Lower lobe of right lung (tissue), 2 donors: ENCODE data around the gene PTPRF. TPM values are rescaled to one million over a fixed set of nuclear protein-coding genes. Genes with fewer than 3 reads are reported as not detected.
"Not testable (repeated sequence)": the region's sequence is repeated elsewhere in the genome, so short reads cannot be mapped to it uniquely, and the experiment has no call there.

ENCODE experiments used
- ATAC-seq, 2 donors: fragments of 200-7000 bp; cut with Tn5 transposase; one replicate each; pipeline ENCODE4 v1.9.1; 2020 to 2022; ENCODE audit warnings: mild to moderate bottlenecking in 2 of 2, moderate library complexity in 2 of 2
- DNase-seq: peaks from one replicate; pipeline ENCODE4 v3.0.0-alpha.2; 2020
- H3K27ac ChIP-seq: fragments of 200-600 bp; one replicate; pipeline ENCODE4 v1.8.0; 2022
- H3K27me3 ChIP-seq: fragments of 200-600 bp; one replicate; pipeline ENCODE4 v1.8.0; 2022; ENCODE audit warnings: low read depth
- H3K36me3 ChIP-seq: fragments of 200-600 bp; one replicate; pipeline ENCODE4 v1.8.0; 2022; ENCODE audit warnings: mild to moderate bottlenecking
- H3K4me1 ChIP-seq: fragments of 200-600 bp; one replicate; pipeline ENCODE4 v1.8.0; 2022
- H3K4me3 ChIP-seq: fragments of 200-600 bp; one replicate; pipeline ENCODE4 v1.8.0; 2022; ENCODE audit warnings: mild to moderate bottlenecking
- H3K9me3 ChIP-seq: fragments of 200-600 bp; one replicate; pipeline ENCODE4 v1.8.0; 2022
- intact Hi-C: fragments of 100-400 bp; cut with DNase I; formaldehyde crosslinking; loops from one replicate; pipeline ENCODE4 v1.11.0; 2022
- total RNA-seq: library from RNA; stranded (reverse); fragmentation: NEBNext Ultra II Directional; extraction: Animal tissue kit (Norgen Biotek cat#: 25700); gene quantifications from one replicate; pipeline ENCODE4 v1.2.1, GENCODE V29; 2021
- TF ChIP-seq, protein P1 (sequence below): fragments of 200-600 bp; IDR thresholded peaks from one replicate; pipeline ENCODE4 v1.8.0; 2022; ENCODE audit warnings: antibody characterized with exemption, mild to moderate bottlenecking
- donor health status: DM: no; HTN: yes; CAD: no; lungs with severe emphysema.

Gene PTPRF
- total RNA-seq, 1 donor from 2014 or later = 176 TPM

DNA sequence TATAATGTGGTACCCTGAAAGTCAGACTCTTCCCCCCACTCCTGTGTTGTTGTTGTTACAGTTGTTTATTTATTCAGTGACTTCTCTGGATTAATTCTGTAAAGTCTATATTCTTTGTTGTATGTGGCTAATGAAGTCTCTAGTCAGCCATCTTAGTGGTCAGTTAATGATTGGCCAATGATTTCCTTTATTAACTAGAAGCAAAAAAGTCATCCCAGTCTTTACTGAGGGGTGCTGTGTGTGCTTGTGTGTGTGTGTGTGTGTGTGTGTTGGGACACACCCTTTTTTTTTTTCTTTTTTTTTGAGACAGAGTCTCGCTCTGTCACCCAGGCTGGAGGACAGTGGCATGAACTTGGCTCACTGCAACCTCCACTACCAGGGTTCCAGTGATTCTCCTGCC lies 39.6 kb upstream of the PTPRF start:
- ATAC-seq = no peak
- Histone ChIP-seq H3K9me3 (peaks cover 29% of the 10 kb centered on the region), H3K4me1 (peaks cover 19% of the 10 kb centered on the region), H3K36me3 (no peaks in the 10 kb centered on the region), H3K4me3 (no peak overlapping the region), H3K27ac (no peak overlapping the region), H3K27me3 (no peaks in the 10 kb centered on the region)
- no peak for DNase-seq
- intact Hi-C loops = no loop called here
- TF ChIP-seq, protein P1, sequence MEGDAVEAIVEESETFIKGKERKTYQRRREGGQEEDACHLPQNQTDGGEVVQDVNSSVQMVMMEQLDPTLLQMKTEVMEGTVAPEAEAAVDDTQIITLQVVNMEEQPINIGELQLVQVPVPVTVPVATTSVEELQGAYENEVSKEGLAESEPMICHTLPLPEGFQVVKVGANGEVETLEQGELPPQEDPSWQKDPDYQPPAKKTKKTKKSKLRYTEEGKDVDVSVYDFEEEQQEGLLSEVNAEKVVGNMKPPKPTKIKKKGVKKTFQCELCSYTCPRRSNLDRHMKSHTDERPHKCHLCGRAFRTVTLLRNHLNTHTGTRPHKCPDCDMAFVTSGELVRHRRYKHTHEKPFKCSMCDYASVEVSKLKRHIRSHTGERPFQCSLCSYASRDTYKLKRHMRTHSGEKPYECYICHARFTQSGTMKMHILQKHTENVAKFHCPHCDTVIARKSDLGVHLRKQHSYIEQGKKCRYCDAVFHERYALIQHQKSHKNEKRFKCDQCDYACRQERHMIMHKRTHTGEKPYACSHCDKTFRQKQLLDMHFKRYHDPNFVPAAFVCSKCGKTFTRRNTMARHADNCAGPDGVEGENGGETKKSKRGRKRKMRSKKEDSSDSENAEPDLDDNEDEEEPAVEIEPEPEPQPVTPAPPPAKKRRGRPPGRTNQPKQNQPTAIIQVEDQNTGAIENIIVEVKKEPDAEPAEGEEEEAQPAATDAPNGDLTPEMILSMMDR = no peak

DNA sequence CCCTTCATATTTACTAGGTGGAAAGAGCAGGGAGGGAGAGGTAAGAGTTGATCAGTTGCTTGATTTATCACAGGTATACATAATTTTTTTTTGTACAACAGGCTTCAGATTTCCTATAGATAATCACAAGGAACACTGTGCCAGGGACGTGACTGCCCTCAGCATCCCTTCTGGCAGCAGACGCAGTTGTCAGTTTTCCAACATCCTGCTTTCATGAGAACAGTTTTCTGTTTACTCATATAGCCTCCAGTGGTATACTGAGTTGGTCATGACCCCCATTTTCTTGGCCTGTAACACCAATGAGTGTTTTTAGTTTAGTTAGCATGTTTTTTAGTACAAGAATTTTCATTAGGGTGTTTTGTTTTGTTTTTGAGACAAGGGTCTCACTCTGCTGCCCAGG lies 37.9 kb upstream of the PTPRF start:
- ATAC-seq (no peak), DNase-seq (no peak)
- Histone ChIP-seq H3K27me3 (no peaks in the 10 kb centered on the region), H3K4me3 (no peak overlapping the region), H3K36me3 (no peaks in the 10 kb centered on the region), H3K27ac (no peak overlapping the region), H3K9me3 (peaks cover 23% of the 10 kb centered on the region), H3K4me1 (peaks cover 19% of the 10 kb centered on the region)
- intact Hi-C loops = no loop called here
- TF ChIP-seq, protein P1 = no peak

DNA sequence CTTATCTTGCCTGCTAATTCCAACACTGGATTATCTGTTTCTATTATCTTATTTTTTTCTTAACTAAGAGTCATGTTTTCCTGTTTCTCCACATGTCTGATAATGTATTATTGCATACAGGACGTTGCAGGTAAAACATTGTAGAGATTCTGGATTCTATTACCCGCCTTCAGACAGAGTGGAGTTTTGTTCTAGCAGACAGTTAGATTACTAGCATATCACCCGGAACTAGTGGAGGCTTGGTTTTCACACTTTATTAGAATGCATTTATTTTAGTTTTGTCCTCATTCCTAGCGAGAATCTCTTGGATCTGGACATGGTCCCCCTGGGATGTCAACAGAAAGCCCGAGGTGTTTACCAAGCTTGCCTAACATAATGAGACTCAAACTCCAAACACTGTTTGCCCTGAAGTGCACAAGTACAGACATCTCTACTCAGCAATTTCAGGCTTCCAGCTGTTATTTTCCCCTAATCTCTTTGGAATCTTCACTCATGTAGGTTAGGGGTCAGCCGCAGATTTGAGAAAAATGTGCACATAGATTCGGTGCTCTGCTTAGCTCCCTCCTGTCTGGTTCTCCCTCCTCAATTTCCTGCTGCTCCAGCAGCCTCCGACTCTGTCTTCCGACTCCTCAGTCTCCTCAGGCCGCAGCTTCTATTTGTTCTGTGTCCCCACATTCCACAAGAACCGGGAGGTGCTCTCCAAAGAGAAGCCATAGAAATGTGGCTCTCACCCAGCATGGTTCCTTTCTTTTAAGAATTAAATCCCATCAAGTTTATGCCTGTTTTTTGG lies 36.8 kb upstream of the PTPRF start:
- H3K4me3 ChIP-seq = no peak overlapping the region
- TF ChIP-seq, protein P1 = no peak
- H3K27ac ChIP-seq = peak overlapping the region; percentile 42
- H3K4me1 ChIP-seq = peaks cover 19% of the 10 kb centered on the region
- DNase-seq (no peak), ATAC-seq (peak; percentile 21 to 60)
- H3K36me3 ChIP-seq = no peaks in the 10 kb centered on the region
- intact Hi-C loops = no loop called here
- peaks cover 13% of the 10 kb centered on the region for H3K9me3 ChIP-seq
- no peaks in the 10 kb centered on the region for H3K27me3 ChIP-seq

DNA sequence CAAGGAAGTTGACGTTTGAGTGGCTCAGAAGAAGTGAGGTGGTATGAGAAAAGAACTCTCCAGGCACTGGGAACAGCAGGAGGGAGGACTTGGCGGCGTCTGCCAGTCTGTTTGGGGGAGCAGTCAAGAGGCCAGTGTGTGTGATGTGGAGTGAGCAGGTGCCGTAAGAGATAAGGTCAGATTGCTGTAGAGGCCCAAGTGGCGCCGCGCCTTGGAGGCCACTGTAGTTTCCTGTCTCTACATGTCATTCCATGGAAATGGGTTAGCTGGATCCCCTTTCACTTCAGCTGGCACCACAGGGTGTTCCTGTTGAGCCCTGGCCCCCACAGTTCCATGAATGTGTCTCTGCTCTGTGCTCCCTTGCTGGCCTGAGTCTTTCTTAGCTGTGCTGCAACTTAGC lies 35.5 kb upstream of the PTPRF start:
- Histone ChIP-seq H3K4me3 (no peak overlapping the region), H3K27me3 (no peaks in the 10 kb centered on the region), H3K36me3 (no peaks in the 10 kb centered on the region), H3K27ac (no peak overlapping the region), H3K9me3 (peaks cover 11% of the 10 kb centered on the region), H3K4me1 (peaks cover 19% of the 10 kb centered on the region)
- ATAC-seq (peak; percentile 92 to 94), DNase-seq (peak; percentile 80)
- TF ChIP-seq, protein P1 = no peak
- intact Hi-C loops = no loop called here

DNA sequence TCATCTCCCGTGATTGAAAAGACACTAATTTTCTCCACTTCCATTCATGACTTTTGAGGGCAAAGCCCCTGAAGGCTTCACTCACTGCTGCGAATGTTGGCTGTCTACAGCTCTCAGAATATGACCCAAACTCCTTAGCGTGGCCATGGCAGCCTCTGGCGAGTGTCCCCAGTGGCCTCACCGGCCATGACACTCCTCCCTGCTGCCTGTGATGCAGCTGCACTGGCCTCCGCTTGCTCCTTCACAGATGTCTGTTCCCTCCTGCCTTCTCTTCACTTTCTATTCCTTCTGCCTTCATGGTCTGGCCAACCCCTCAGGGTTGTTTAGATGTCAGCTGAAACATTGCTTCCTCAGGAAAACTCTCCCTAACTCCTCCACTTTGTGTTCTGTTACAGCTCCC lies 30.8 kb upstream of the PTPRF start:
- no peak for DNase-seq
- Histone ChIP-seq H3K4me3 (no peak overlapping the region), H3K27ac (no peak overlapping the region), H3K4me1 (no peaks in the 10 kb centered on the region), H3K36me3 (no peaks in the 10 kb centered on the region), H3K27me3 (no peaks in the 10 kb centered on the region), H3K9me3 (no peaks in the 10 kb centered on the region)
- no peak for ATAC-seq
- TF ChIP-seq, protein P1 = no peak
- intact Hi-C loops = no loop called here

DNA sequence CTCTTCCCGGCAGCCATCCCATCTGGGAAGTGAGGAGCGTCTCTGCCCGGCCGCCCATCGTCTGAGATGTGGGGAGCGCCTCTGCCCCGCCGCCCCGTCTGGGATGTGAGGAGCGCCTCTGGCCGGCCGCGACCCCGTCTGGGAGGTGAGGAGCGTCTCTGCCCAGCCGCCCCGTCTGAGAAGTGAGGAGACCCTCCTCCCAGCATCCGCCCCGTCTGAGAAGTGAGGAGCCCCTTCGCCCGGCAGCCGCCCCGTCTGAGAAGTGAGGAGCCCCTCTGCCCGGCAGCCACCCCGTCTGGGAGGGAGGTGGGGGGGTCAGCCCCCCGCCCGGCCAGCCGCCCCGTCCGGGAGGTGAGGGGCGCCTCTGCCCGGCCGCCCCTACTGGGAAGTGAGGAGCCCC lies 28.9 kb upstream of the PTPRF start:
- ATAC-seq = not testable (repeated sequence)

More for the DNA sequence above, 28.9 kb upstream of the PTPRF start:
- intact Hi-C loops, H3K36me3 ChIP-seq, DNase-seq, H3K4me3 ChIP-seq, H3K27me3 ChIP-seq, H3K9me3 ChIP-seq, H3K27ac ChIP-seq, H3K4me1 ChIP-seq: not testable (repeated sequence)
